ENCODE data around the gene PRKG1. TPM values are rescaled to one million over a fixed set of nuclear protein-coding genes. Genes with fewer than 3 reads are reported as not detected.

PRKG1 gene
- total and polyA plus RNA-seq, 2 experiments from 2014 or later: 18.2 to 21.1 TPM

DNA sequence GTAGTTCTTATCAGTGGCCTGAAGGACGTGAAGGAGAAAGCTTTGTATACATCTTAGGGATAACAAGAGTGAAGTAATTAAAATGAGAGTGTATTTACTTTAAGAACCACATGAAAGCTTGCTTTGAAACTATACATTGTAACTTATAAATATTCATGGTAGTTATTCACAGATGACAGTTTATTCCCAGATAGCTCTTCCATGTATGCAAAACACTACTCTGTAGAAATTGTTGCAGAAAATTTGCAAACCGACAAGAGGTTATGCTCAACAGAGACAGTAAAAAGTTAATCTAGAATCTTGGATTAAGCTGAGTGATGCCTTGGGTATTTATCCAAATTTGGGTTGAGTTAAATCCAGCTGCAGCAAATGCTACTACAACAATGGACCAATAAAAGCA is 301.5 kb downstream of the PRKG1 start (continued):
- TF ChIP-seq, protein P1, sequence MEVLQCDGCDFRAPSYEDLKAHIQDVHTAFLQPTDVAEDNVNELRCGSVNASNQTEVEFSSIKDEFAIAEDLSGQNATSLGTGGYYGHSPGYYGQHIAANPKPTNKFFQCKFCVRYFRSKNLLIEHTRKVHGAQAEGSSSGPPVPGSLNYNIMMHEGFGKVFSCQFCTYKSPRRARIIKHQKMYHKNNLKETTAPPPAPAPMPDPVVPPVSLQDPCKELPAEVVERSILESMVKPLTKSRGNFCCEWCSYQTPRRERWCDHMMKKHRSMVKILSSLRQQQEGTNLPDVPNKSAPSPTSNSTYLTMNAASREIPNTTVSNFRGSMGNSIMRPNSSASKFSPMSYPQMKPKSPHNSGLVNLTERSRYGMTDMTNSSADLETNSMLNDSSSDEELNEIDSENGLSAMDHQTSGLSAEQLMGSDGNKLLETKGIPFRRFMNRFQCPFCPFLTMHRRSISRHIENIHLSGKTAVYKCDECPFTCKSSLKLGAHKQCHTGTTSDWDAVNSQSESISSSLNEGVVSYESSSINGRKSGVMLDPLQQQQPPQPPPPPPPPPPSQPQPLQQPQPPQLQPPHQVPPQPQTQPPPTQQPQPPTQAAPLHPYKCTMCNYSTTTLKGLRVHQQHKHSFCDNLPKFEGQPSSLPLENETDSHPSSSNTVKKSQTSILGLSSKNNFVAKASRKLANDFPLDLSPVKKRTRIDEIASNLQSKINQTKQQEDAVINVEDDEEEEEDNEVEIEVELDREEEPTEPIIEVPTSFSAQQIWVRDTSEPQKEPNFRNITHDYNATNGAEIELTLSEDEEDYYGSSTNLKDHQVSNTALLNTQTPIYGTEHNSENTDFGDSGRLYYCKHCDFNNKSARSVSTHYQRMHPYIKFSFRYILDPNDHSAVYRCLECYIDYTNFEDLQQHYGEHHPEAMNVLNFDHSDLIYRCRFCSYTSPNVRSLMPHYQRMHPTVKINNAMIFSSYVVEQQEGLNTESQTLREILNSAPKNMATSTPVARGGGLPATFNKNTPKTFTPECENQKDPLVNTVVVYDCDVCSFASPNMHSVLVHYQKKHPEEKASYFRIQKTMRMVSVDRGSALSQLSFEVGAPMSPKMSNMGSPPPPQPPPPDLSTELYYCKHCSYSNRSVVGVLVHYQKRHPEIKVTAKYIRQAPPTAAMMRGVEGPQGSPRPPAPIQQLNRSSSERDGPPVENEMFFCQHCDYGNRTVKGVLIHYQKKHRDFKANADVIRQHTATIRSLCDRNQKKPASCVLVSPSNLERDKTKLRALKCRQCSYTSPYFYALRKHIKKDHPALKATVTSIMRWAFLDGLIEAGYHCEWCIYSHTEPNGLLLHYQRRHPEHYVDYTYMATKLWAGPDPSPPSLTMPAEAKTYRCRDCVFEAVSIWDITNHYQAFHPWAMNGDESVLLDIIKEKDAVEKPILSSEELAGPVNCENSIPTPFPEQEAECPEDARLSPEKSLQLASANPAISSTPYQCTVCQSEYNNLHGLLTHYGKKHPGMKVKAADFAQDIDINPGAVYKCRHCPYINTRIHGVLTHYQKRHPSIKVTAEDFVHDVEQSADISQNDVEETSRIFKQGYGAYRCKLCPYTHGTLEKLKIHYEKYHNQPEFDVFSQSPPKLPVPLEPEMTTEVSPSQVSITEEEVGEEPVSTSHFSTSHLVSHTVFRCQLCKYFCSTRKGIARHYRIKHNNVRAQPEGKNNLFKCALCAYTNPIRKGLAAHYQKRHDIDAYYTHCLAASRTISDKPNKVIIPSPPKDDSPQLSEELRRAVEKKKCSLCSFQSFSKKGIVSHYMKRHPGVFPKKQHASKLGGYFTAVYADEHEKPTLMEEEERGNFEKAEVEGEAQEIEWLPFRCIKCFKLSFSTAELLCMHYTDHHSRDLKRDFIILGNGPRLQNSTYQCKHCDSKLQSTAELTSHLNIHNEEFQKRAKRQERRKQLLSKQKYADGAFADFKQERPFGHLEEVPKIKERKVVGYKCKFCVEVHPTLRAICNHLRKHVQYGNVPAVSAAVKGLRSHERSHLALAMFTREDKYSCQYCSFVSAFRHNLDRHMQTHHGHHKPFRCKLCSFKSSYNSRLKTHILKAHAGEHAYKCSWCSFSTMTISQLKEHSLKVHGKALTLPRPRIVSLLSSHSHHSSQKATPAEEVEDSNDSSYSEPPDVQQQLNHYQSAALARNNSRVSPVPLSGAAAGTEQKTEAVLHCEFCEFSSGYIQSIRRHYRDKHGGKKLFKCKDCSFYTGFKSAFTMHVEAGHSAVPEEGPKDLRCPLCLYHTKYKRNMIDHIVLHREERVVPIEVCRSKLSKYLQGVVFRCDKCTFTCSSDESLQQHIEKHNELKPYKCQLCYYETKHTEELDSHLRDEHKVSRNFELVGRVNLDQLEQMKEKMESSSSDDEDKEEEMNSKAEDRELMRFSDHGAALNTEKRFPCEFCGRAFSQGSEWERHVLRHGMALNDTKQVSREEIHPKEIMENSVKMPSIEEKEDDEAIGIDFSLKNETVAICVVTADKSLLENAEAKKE (CRISPR knock-in tag; IDR thresholded peaks at IDR 0.05): no peak
- no peak for TF ChIP-seq EZH2 (IDR thresholded peaks at IDR 0.05; ENCODE audit: low read depth, unreplicated experiment)
- TF ChIP-seq, protein P2, sequence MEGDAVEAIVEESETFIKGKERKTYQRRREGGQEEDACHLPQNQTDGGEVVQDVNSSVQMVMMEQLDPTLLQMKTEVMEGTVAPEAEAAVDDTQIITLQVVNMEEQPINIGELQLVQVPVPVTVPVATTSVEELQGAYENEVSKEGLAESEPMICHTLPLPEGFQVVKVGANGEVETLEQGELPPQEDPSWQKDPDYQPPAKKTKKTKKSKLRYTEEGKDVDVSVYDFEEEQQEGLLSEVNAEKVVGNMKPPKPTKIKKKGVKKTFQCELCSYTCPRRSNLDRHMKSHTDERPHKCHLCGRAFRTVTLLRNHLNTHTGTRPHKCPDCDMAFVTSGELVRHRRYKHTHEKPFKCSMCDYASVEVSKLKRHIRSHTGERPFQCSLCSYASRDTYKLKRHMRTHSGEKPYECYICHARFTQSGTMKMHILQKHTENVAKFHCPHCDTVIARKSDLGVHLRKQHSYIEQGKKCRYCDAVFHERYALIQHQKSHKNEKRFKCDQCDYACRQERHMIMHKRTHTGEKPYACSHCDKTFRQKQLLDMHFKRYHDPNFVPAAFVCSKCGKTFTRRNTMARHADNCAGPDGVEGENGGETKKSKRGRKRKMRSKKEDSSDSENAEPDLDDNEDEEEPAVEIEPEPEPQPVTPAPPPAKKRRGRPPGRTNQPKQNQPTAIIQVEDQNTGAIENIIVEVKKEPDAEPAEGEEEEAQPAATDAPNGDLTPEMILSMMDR (conservative IDR thresholded peaks at IDR 0.05; ENCODE audit: low read depth in 2 of 2): no peak

DNA sequence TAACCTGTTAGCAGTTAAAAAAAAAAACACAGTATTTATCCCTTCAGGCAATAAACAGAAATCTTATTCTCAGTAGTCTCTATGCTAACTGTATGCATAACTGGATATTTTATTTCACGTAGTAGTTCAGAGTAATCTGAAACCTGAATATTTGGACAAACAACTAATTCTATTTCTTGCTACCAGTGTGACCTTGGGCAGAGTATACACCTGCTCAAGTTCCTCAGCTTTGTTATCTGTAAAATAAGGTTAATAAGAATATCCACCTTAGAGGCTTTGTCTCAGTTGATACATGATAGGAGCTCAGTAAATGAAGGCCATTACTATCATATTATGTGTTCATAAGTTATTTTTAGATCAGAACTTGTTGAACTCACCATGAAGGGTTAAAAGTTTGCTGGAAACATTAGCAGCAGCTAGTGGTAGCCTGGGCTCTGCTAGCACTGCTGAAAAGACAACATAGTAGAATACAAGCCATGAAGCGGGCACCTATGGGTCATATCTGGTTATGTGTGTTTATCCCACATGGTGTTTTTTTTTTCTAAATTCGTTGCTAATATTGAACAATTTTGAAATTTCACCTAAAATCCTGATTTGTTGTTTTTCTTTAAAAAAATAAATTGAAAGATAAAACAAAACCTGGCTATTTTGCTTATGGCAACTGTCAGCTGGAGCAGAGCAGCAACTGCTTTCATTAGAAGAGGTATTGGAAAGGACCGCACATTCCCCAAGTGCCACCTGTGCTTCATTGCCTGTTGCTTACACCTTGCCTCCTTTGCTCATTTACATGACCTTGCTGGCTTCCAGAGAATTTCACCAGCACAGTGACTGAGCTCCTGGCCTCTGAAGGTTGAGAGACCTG is 303.0 kb downstream of the PRKG1 start:
- H3K4me3 ChIP-seq: no peak overlapping the region
- H3K4me1 ChIP-seq (ENCODE audit: insufficient read depth): peaks cover 10% of the 10 kb centered on the region
- no peak overlapping the region for H2AFZ ChIP-seq
- no peaks in the 10 kb centered on the region for H3F3A ChIP-seq (replicated peaks; ENCODE audit: low read depth)
- ATAC-seq (peak; percentile 84), DNase-seq (ENCODE audit: low spot score) (peak; percentile 60)
- peaks cover 11% of the 10 kb centered on the region for H3K4me1 Mint-ChIP-seq
- H3K36me3 ChIP-seq (ENCODE audit: insufficient read depth): no peaks in the 10 kb centered on the region
- no peak overlapping the region for H3K4me2 ChIP-seq
- no peaks in the 10 kb centered on the region for H3K9me3 Mint-ChIP-seq
- peaks cover 1% of the 10 kb centered on the region for H3K27me3 Mint-ChIP-seq (ENCODE audit: insufficient read depth, low read depth, poor library complexity)
- H3K9me2 ChIP-seq (ENCODE audit: insufficient read depth): no peaks in the 10 kb centered on the region
- H3K27me3 ChIP-seq (ENCODE audit: insufficient read depth): no peaks in the 10 kb centered on the region
- H3K27ac Mint-ChIP-seq: no peak overlapping the region; the same call in 1 of the 2 replicates
- no peaks in the 10 kb centered on the region for H4K20me1 ChIP-seq (replicated peaks; ENCODE audit: insufficient read depth)
- H3K4me3 Mint-ChIP-seq: no peak overlapping the region
- no peaks in the 10 kb centered on the region for H3K79me2 ChIP-seq (replicated peaks; ENCODE audit: insufficient read depth)
- no peak overlapping the region for H3K27ac ChIP-seq (ENCODE audit: low read depth)
- no peaks in the 10 kb centered on the region for H3K36me3 Mint-ChIP-seq (ENCODE audit: low read depth)
- TF ChIP-seq, protein P3, sequence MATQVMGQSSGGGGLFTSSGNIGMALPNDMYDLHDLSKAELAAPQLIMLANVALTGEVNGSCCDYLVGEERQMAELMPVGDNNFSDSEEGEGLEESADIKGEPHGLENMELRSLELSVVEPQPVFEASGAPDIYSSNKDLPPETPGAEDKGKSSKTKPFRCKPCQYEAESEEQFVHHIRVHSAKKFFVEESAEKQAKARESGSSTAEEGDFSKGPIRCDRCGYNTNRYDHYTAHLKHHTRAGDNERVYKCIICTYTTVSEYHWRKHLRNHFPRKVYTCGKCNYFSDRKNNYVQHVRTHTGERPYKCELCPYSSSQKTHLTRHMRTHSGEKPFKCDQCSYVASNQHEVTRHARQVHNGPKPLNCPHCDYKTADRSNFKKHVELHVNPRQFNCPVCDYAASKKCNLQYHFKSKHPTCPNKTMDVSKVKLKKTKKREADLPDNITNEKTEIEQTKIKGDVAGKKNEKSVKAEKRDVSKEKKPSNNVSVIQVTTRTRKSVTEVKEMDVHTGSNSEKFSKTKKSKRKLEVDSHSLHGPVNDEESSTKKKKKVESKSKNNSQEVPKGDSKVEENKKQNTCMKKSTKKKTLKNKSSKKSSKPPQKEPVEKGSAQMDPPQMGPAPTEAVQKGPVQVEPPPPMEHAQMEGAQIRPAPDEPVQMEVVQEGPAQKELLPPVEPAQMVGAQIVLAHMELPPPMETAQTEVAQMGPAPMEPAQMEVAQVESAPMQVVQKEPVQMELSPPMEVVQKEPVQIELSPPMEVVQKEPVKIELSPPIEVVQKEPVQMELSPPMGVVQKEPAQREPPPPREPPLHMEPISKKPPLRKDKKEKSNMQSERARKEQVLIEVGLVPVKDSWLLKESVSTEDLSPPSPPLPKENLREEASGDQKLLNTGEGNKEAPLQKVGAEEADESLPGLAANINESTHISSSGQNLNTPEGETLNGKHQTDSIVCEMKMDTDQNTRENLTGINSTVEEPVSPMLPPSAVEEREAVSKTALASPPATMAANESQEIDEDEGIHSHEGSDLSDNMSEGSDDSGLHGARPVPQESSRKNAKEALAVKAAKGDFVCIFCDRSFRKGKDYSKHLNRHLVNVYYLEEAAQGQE (IDR thresholded peaks at IDR 0.05; ENCODE audit: unreplicated experiment): no peak

Measured in GM23338 (cell line).